NB4 (cell line): ENCODE measurements around the gene SLC9A2.

Experiments used
- CTCF ChIP-seq: IDR thresholded peaks from one replicate; pipeline ENCODE4 v1.5.1; 2012; ENCODE audit warnings: low read depth, low read length
- MAX ChIP-seq: IDR thresholded peaks from 2 replicates; pipeline ENCODE4 v1.6.1; 2011; ENCODE audit warnings: low read depth, low read length
- MYC ChIP-seq: IDR thresholded peaks from 2 replicates; pipeline ENCODE4 v1.6.1; 2011; ENCODE audit warnings: low read depth, low read length
- POLR2A ChIP-seq: IDR thresholded peaks from 2 replicates; pipeline ENCODE4 v1.6.1; 2011; ENCODE audit warnings: mild to moderate bottlenecking; ENCODE audit not compliant: insufficient read length; ENCODE audit errors: extremely low read depth

- TF ChIP-seq POLR2A (no peak), CTCF (no peak), MAX (no peak), MYC (no peak)
These were observed 84.0 kb downstream of the SLC9A2 start for GRCh38 chr2:102703305-102703704.
